Peyer's patch (tissue), 4 donors: ENCODE measurements around the gene RFX4.

ENCODE experiments used
- CTCF ChIP-seq, 6 experiments: fragments of 450-650 bp in 4 of 6; fragments of 200-600 bp in 2 of 6; sonication (generic) in 1 of 6; IDR thresholded peaks; one replicate each; pipeline ENCODE4 v1.5.1; 2017 to 2019; ENCODE audit warnings: antibody characterized with exemption in 6 of 6, mild to moderate bottlenecking in 3 of 6, moderate library complexity in 1 of 6
- POLR2A ChIP-seq, 2 donors: fragments of 450-650 bp; IDR thresholded peaks; one replicate each; pipeline ENCODE4 v1.5.1; 2017; ENCODE audit warnings: antibody characterized with exemption in 2 of 2, mild to moderate bottlenecking in 2 of 2, moderate library complexity in 2 of 2

DNA sequence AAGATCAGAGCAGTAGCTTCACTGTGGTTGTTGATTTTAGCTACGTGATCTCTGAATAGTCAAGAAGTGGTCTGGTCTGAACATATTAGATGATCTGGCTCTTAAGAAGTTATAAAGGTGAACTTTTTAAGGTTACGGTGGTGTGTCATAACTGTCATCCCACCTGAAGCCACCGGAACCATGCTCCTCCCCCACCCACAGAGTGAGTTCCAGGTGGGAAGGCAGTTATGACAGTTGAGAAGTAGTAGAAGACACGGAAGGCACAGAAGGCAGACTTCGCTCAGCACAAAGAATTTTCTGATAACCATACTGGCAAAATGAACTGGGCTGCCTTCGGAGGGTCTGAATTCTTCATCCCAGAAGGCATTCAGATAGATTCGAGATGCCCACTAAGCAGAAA, 101.7 kb downstream of the RFX4 start:
- TF ChIP-seq CTCF (IDR thresholded peaks at IDR 0.05) = no peak
- no peak for TF ChIP-seq POLR2A (IDR thresholded peaks at IDR 0.05)
